Measurements from ENCODE around the gene TMEM86A. TPM values are rescaled to one million over a fixed set of nuclear protein-coding genes. Genes with fewer than 3 reads are reported as not detected.

Gene TMEM86A
- total RNA-seq, 2 donors from 2014 or later, result 5.4 to 6.1 TPM

GRCh38 chr11:18720808-18721560 is 22.4 kb downstream of the TMEM86A start:
- ATAC-seq, result peak; percentile 95
- no peaks in the 10 kb centered on the region for H3K9me3 ChIP-seq (ENCODE audit: control insufficient read depth, low read length, poor library complexity, severe bottlenecking)
- H3K27ac Mint-ChIP-seq, result peak overlapping the region; percentile 74
- no peaks in the 10 kb centered on the region for H3K36me3 Mint-ChIP-seq (ENCODE audit: low read depth)
- peak overlapping the region; percentile 92 for H3K4me3 Mint-ChIP-seq
- peaks cover 19% of the 10 kb centered on the region for H3K4me1 Mint-ChIP-seq
- no peaks in the 10 kb centered on the region for H3K27me3 Mint-ChIP-seq
- peak; percentile 75 to 81 (median 80) for DNase-seq

GRCh38 chr11:18721561-18722292 is 23.1 kb downstream of the TMEM86A start:
- H3K36me3 Mint-ChIP-seq (ENCODE audit: low read depth), result no peaks in the 10 kb centered on the region
- H3K9me3 ChIP-seq (ENCODE audit: control insufficient read depth, low read length, poor library complexity, severe bottlenecking), result no peaks in the 10 kb centered on the region
- DNase-seq (peak; percentile 25 to 36 (median 27)), ATAC-seq (peak; percentile 64)
- peaks cover 15% of the 10 kb centered on the region for H3K4me1 Mint-ChIP-seq
- peak overlapping the region; percentile 74 for H3K27ac Mint-ChIP-seq
- no peaks in the 10 kb centered on the region for H3K27me3 Mint-ChIP-seq
- H3K4me3 Mint-ChIP-seq, result peak overlapping the region; percentile 92

GRCh38 chr11:18722293-18722637 is 23.7 kb downstream of the TMEM86A start:
- Mint-ChIP-seq H3K4me3 (peak overlapping the region; percentile 92), H3K27me3 (no peaks in the 10 kb centered on the region), H3K36me3 (ENCODE audit: low read depth) (no peaks in the 10 kb centered on the region), H3K27ac (peak overlapping the region; percentile 74), H3K4me1 (peaks cover 15% of the 10 kb centered on the region)
- DNase-seq, result no peak
- ATAC-seq, result no peak
- no peaks in the 10 kb centered on the region for H3K9me3 ChIP-seq (ENCODE audit: control insufficient read depth, low read length, poor library complexity, severe bottlenecking)

- H3K27me3 Mint-ChIP-seq, result no peaks in the 10 kb centered on the region
- no peaks in the 10 kb centered on the region for H3K36me3 Mint-ChIP-seq (ENCODE audit: low read depth)
- ATAC-seq (no peak), DNase-seq (no peak)
- peaks cover 19% of the 10 kb centered on the region for H3K4me1 Mint-ChIP-seq
- no peaks in the 10 kb centered on the region for H3K9me3 ChIP-seq (ENCODE audit: control insufficient read depth, low read length, poor library complexity, severe bottlenecking)
- no peak overlapping the region for H3K4me3 Mint-ChIP-seq
- no peak overlapping the region for H3K27ac Mint-ChIP-seq
Measured at GRCh38 chr11:18723991-18724390, 25.4 kb downstream of the TMEM86A start.

- Mint-ChIP-seq H3K27ac (no peak within 1 kb of the TSS), H3K27me3 (no peaks in the 10 kb centered on the region), H3K36me3 (ENCODE audit: low read depth) (no peaks in the 10 kb centered on the region), H3K4me1 (peaks cover 13% of the 10 kb centered on the region), H3K4me3 (no peak within 1 kb of the TSS)
- no peak for DNase-seq
- no peaks in the 10 kb centered on the region for H3K9me3 ChIP-seq (ENCODE audit: control insufficient read depth, low read length, poor library complexity, severe bottlenecking)
- no peak for ATAC-seq
Measured at GRCh38 chr11:18726040-18726439, 27.5 kb downstream of the TMEM86A start, which contains the start of gene IGSF22. Gene IGSF22, minus strand, starts transcription at chr11:18726188. Its CDS starts 1,952 bp downstream, at chr11:18724236.

- DNase-seq (peak in 2 of 3 donors; percentile 33 to 38), ATAC-seq (peak; percentile 75)
- peaks cover 12% of the 10 kb centered on the region for H3K4me1 Mint-ChIP-seq
- H3K4me3 Mint-ChIP-seq, result peak overlapping the region; percentile 59
- no peaks in the 10 kb centered on the region for H3K27me3 Mint-ChIP-seq
- H3K36me3 Mint-ChIP-seq (ENCODE audit: low read depth), result no peaks in the 10 kb centered on the region
- peak overlapping the region; percentile 74 for H3K27ac Mint-ChIP-seq
- H3K9me3 ChIP-seq (ENCODE audit: control insufficient read depth, low read length, poor library complexity, severe bottlenecking), result no peaks in the 10 kb centered on the region
Measured at GRCh38 chr11:18727479-18728236, 29.1 kb downstream of the TMEM86A start.

GRCh38 chr11:18728658-18729057 is 30.1 kb downstream of the TMEM86A start:
- ATAC-seq (no peak), DNase-seq (no peak)
- H3K9me3 ChIP-seq (ENCODE audit: control insufficient read depth, low read length, poor library complexity, severe bottlenecking), result no peaks in the 10 kb centered on the region
- Mint-ChIP-seq H3K4me1 (peaks cover 12% of the 10 kb centered on the region), H3K27ac (peak overlapping the region; percentile 74), H3K36me3 (ENCODE audit: low read depth) (no peaks in the 10 kb centered on the region), H3K27me3 (no peaks in the 10 kb centered on the region), H3K4me3 (no peak overlapping the region)

GRCh38 chr11:18729426-18729825 is 30.8 kb downstream of the TMEM86A start:
- no peak for DNase-seq
- Mint-ChIP-seq H3K4me1 (peaks cover 12% of the 10 kb centered on the region), H3K27me3 (no peaks in the 10 kb centered on the region), H3K4me3 (no peak overlapping the region), H3K27ac (peak overlapping the region; percentile 62), H3K36me3 (ENCODE audit: low read depth) (no peaks in the 10 kb centered on the region)
- H3K9me3 ChIP-seq (ENCODE audit: control insufficient read depth, low read length, poor library complexity, severe bottlenecking), result no peaks in the 10 kb centered on the region
- no peak for ATAC-seq

- Mint-ChIP-seq H3K27ac (peak overlapping the region; percentile 62), H3K4me1 (peaks cover 12% of the 10 kb centered on the region), H3K4me3 (no peak overlapping the region), H3K27me3 (peaks cover 6% of the 10 kb centered on the region), H3K36me3 (ENCODE audit: low read depth) (no peaks in the 10 kb centered on the region)
- no peaks in the 10 kb centered on the region for H3K9me3 ChIP-seq (ENCODE audit: control insufficient read depth, low read length, poor library complexity, severe bottlenecking)
- no peak for DNase-seq
- no peak for ATAC-seq
Measured at GRCh38 chr11:18730020-18730419, 31.4 kb downstream of the TMEM86A start.

GRCh38 chr11:18731441-18731840 is 32.9 kb downstream of the TMEM86A start:
- H3K9me3 ChIP-seq (ENCODE audit: control insufficient read depth, low read length, poor library complexity, severe bottlenecking), result no peaks in the 10 kb centered on the region
- Mint-ChIP-seq H3K4me3 (no peak overlapping the region), H3K27me3 (peaks cover 20% of the 10 kb centered on the region), H3K36me3 (ENCODE audit: low read depth) (no peaks in the 10 kb centered on the region), H3K27ac (peak overlapping the region; percentile 74), H3K4me1 (peaks cover 12% of the 10 kb centered on the region)
- DNase-seq (no peak), ATAC-seq (no peak)

- H3K27me3 Mint-ChIP-seq, result peaks cover 22% of the 10 kb centered on the region
- H3K4me1 Mint-ChIP-seq, result peaks cover 12% of the 10 kb centered on the region
- no peaks in the 10 kb centered on the region for H3K9me3 ChIP-seq (ENCODE audit: control insufficient read depth, low read length, poor library complexity, severe bottlenecking)
- DNase-seq (peak; percentile 43 to 67 (median 50)), ATAC-seq (peak; percentile 80)
- no peaks in the 10 kb centered on the region for H3K36me3 Mint-ChIP-seq (ENCODE audit: low read depth)
- H3K27ac Mint-ChIP-seq, result peak overlapping the region; percentile 74
- no peak overlapping the region for H3K4me3 Mint-ChIP-seq
Measured at GRCh38 chr11:18731949-18732821, 33.6 kb downstream of the TMEM86A start.

GRCh38 chr11:18733202-18733601 is 34.6 kb downstream of the TMEM86A start:
- no peak for DNase-seq
- no peaks in the 10 kb centered on the region for H3K9me3 ChIP-seq (ENCODE audit: control insufficient read depth, low read length, poor library complexity, severe bottlenecking)
- peaks cover 8% of the 10 kb centered on the region for H3K4me1 Mint-ChIP-seq
- H3K4me3 Mint-ChIP-seq, result no peak overlapping the region
- no peaks in the 10 kb centered on the region for H3K36me3 Mint-ChIP-seq (ENCODE audit: low read depth)
- ATAC-seq, result no peak
- H3K27ac Mint-ChIP-seq, result no peak overlapping the region
- peaks cover 22% of the 10 kb centered on the region for H3K27me3 Mint-ChIP-seq

All from T-helper 17 cell (primary cell).